ENCODE data around the gene CTXN1.

GRCh38 chr19:7918615-7919421 is 7.1 kb downstream of the CTXN1 start:
- TF ChIP-seq CTCF (IDR thresholded peaks at IDR 0.05) (no peak), ZFX (IDR thresholded peaks at IDR 0.05; ENCODE audit: borderline replicate concordance) (no peak)
